HepG2 (cell line): ENCODE data around the gene FSD2. TPM values are rescaled to one million over a fixed set of nuclear protein-coding genes. Genes with fewer than 3 reads are reported as not detected.

Experiments used
- CCAR2 ChIP-seq: fragments of 200-400 bp; formaldehyde crosslinking; optimal IDR thresholded peaks from 2 replicates; pipeline ENCODE3; 2018; ENCODE audit warnings: low read depth, mild to moderate bottlenecking, low read length, moderate library complexity
- DRAP1 ChIP-seq: IDR thresholded peaks from 2 replicates; pipeline ENCODE4 v1.6.1; 2016; ENCODE audit warnings: missing genetic modification reagents, missing compliant biosample characterization
- FIP1L1 ChIP-seq: fragments of 200-400 bp; formaldehyde crosslinking; IDR thresholded peaks from 2 replicates; pipeline ENCODE4 v1.6.1; 2018; ENCODE audit warnings: low read depth, mild to moderate bottlenecking, low read length, moderate library complexity, borderline replicate concordance; ENCODE audit not compliant: insufficient read depth
- HNF4G ChIP-seq, 2 experiments: sonication (generic) in 1 of 2; formaldehyde crosslinking in 1 of 2; IDR thresholded peaks; 2 replicates each; pipeline versions ENCODE4 v1.4.0 to v1.6.1; 2011 to 2020; ENCODE audit warnings: borderline replicate concordance in 2 of 2, low read depth in 2 of 2, mild to moderate bottlenecking in 2 of 2, low read length in 1 of 2, missing genetic modification reagents in 1 of 2, moderate library complexity in 1 of 2
- JARID2 ChIP-seq: sonication (generic); formaldehyde crosslinking; IDR thresholded peaks from 2 replicates; pipeline ENCODE4 v1.8.1; 2023; ENCODE audit warnings: missing genetic modification reagents, inconsistent platforms; ENCODE audit not compliant: insufficient replicate concordance
- RFX3 ChIP-seq: IDR thresholded peaks from 2 replicates; pipeline ENCODE4 v1.6.1; 2016; ENCODE audit warnings: missing biosample characterization, missing genetic modification reagents
- RXRA ChIP-seq: sonication (generic); formaldehyde crosslinking; IDR thresholded peaks from 2 replicates; pipeline ENCODE4 v1.5.1; 2020; ENCODE audit warnings: missing genetic modification reagents
- SNAPC4 ChIP-seq: sonication (generic); formaldehyde crosslinking; IDR thresholded peaks from 2 replicates; pipeline ENCODE4 v1.4.0; 2020; ENCODE audit warnings: mild to moderate bottlenecking, missing genetic modification reagents
- SNAPC5 ChIP-seq: sonication (generic); formaldehyde crosslinking; IDR thresholded peaks from 2 replicates; pipeline ENCODE4 v1.8.1; 2023; ENCODE audit warnings: mild to moderate bottlenecking, missing genetic modification reagents, borderline replicate concordance
- SRSF9 ChIP-seq: fragments of 200-400 bp; formaldehyde crosslinking; IDR thresholded peaks from 2 replicates; pipeline ENCODE4 v1.6.1; 2018; ENCODE audit warnings: borderline replicate concordance, mild to moderate bottlenecking, low read depth, low read length; ENCODE audit not compliant: insufficient read depth, poor library complexity, severe bottlenecking
- TEAD3 ChIP-seq: optimal IDR thresholded peaks from 2 replicates; pipeline ENCODE3; 2016; ENCODE audit warnings: borderline replicate concordance
- ZGPAT ChIP-seq: IDR thresholded peaks from 2 replicates; pipeline ENCODE4 v1.6.1; 2016; ENCODE audit warnings: mild to moderate bottlenecking
- ZNF180 ChIP-seq: sonication (generic); formaldehyde crosslinking; IDR thresholded peaks from 2 replicates; pipeline ENCODE4 v1.4.0; 2020; ENCODE audit warnings: low read depth, missing genetic modification reagents, borderline replicate concordance
- ZNF335 ChIP-seq: sonication (generic); formaldehyde crosslinking; IDR thresholded peaks from 2 replicates; pipeline ENCODE4 v1.4.0; 2020; ENCODE audit warnings: missing genetic modification reagents
- ZNF430 ChIP-seq: sonication (generic); formaldehyde crosslinking; IDR thresholded peaks from 2 replicates; pipeline ENCODE4 v1.9.0; 2021; ENCODE audit warnings: mild to moderate bottlenecking, missing genetic modification reagents
- ZNF512 ChIP-seq: sonication (generic); formaldehyde crosslinking; IDR thresholded peaks from 2 replicates; pipeline ENCODE4 v1.4.0; 2020; ENCODE audit warnings: mild to moderate bottlenecking, missing genetic modification reagents
- ZNF75D ChIP-seq: sonication (generic); formaldehyde crosslinking; IDR thresholded peaks from 2 replicates; pipeline ENCODE4 v1.8.1; 2023; ENCODE audit warnings: missing genetic modification reagents, mild to moderate bottlenecking, borderline replicate concordance
- polyA plus RNA-seq, 8 experiments: library from polyadenylated mRNA; depleted of rRNA in 3 of 8; stranded (reverse) in 7 of 8; unstranded in 1 of 8; fragments of >200 nt; fragmentation: Illumina TruSeq in 4 of 8; extraction: Trizol in 4 of 8; gene quantifications; 2 replicates each; pipeline versions ENCODE4 v1.2.1 to v1.2.3, GENCODE V29; 2011 to 2016; ENCODE audit warnings: low read depth in 4 of 8, missing spikeins in 1 of 8, mixed read lengths in 1 of 8; ENCODE audit not compliant: insufficient read depth in 1 of 8
- total RNA-seq, 5 experiments: library from RNA; depleted of rRNA; stranded (reverse); fragments of >200 nt; fragmentation: Illumina TruSeq; extraction: Trizol; gene quantifications; 2 replicates each; pipeline ENCODE4 v1.2.3, GENCODE V29; 2016; ENCODE audit warnings: low read depth in 1 of 5

Gene FSD2
- total and polyA plus RNA-seq, 2 of the 13 experiments (the other 11 are each of a cell fraction or from before 2014, with no cell fraction given): not detected

GRCh38 chr15:82809308-82810060, 3.6 kb upstream of the FSD2 start, which contains the start of gene WHAMM (continued):
- TF ChIP-seq ZNF512 (CRISPR knock-in tag) (no peak), CCAR2 (no peak), SNAPC5 (CRISPR knock-in tag) (no peak), ZGPAT (CRISPR knock-in tag) (peak; percentile 44; the same call in 1 of the 2 replicates), TEAD3 (CRISPR knock-in tag) (peak; percentile 43), JARID2 (CRISPR knock-in tag) (no peak), ZNF75D (CRISPR knock-in tag) (no peak), ZNF335 (CRISPR knock-in tag) (no peak), SNAPC4 (CRISPR knock-in tag) (0 out of 2 replicates have a peak, but pooled peaks have one; percentile 50), ZNF430 (CRISPR knock-in tag) (peak; percentile 14; the same call in 1 of the 2 replicates), HNF4G (IDR thresholded peaks at IDR 0.05; ENCODE audit: borderline replicate concordance, low read depth, low read length) (no peak), HNF4G (CRISPR knock-in tag; IDR thresholded peaks at IDR 0.05; ENCODE audit: borderline replicate concordance, low read depth) (no peak), FIP1L1 (no peak), ZNF180 (no peak), SRSF9 (no peak), RXRA (CRISPR knock-in tag) (no peak), DRAP1 (peak; percentile 64), RFX3 (CRISPR knock-in tag) (no peak)
